IPS-NIHi11 (cell line): ENCODE measurements around the gene GATA2.

Experiments used
- DNase-seq: peaks from one replicate; pipeline ENCODE4 v3.0.0; 2012; ENCODE audit warnings: mixed read lengths, low spot score

GATA2 gene

DNA sequence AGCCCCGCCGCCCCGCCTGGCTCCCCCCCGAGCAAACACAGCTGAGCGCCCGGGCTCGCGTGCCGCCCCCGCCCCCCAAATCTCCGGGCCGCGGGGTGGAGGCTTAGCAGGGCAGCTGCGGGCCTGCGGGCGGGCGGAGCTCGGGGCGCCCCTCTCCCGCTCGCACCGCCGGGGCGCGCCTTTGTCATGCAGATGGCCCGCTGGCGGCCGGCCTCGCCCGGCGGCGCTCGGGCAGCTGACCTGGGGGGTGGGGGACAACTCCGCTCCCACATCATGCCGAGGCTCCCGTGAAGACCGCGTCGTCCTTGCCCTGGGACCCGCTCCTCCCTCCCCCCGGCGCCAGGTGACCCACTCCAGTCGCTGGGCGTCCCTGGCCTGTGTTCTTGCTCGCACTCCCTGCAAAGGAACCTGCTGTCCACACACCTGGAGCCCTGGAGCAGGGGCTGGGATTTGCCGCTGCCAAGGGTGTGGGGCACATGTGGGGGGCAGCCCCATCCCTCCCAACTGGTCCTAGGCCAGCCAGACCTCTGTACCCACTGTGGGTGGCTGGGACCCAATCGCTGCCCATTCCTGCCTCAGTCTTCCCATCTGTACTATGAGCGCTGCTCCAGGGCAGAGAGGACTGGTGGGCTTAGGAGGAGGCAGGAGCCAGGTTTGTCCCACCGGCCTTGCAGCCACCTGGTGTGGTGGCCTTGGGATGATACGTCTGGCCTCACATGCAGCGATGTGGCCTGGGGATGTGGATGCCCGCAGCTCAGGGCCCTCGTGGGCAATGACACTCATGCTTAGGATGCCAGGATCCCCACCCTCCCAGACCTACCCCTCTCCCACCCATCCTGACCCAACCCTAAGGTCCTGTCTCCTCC, 59.8 kb downstream of the GATA2 start:
- peak; percentile 78 for DNase-seq

DNA sequence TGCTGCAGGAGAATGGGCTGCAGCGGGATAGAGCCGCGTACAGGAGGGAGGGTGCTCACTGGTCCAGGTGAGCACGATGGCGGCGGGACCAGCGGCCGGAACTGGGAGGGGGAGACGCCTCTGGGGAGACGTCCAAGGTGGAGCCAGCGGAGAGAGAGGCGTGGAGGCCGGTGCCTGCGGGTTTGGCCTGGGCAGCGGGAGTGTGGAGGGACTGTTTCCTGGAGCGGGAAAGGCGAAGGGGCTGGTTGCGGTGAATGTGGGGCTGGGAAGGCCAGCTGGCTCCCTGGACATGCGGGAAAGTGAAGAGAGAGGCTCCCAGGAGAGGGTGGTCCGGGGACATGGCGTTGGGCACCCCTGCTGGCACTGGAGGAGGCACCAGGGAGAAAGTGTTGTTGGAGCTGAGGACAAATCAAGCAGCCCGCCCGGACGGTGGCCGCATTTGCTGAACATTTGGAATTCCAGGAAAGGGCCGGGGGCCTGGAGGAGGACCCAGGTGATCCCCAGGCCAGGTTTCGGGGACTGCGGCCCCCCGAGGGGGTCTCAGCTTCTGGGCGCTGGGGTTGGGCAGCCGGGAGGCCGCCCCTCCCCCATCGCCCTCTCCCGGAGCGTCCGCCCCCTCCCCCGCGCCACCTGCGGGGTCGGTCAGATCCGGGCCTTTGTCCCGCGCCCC, 60.6 kb downstream of the GATA2 start:
- peak; percentile 62 for DNase-seq

DNA sequence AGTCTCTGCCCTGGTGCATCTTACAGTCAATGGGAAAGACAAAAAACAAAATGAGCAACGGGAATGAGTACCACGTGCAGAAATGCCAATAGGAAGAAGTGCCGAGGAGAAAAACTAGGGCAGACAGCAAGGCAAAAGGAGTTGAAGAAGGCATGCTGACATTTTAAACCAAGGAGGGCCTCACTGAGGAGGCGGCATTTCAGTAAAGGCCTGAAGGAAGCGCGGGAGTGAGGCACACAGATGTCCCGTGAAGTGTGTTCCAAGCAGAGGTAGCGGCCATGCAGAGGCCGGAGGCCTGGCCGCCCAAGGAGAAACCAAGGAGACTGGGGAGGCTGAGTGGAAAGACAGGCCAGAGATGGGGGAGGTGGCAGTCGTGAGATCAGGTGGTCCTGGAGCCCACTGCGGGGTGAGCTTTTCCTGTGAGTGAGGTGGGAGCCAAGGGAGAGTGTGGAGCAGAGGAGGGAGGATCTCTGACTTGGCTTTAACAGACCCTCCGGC, 61.1 kb downstream of the GATA2 start:
- DNase-seq = no peak

- DNase-seq = no peak
These were observed 62.3 kb downstream of the GATA2 start for GRCh38 chr3:128430731-128431130.

- no peak for DNase-seq
These were observed 62.7 kb downstream of the GATA2 start for GRCh38 chr3:128430301-128430700.

- no peak for DNase-seq
These were observed 63.2 kb downstream of the GATA2 start for GRCh38 chr3:128429751-128430150.
